ENCODE measurements around the gene DOCK2.
"Not testable (repeated sequence)": the region's sequence is repeated elsewhere in the genome, so short reads cannot be mapped to it uniquely, and the experiment has no call there.

The DOCK2 gene

DNA sequence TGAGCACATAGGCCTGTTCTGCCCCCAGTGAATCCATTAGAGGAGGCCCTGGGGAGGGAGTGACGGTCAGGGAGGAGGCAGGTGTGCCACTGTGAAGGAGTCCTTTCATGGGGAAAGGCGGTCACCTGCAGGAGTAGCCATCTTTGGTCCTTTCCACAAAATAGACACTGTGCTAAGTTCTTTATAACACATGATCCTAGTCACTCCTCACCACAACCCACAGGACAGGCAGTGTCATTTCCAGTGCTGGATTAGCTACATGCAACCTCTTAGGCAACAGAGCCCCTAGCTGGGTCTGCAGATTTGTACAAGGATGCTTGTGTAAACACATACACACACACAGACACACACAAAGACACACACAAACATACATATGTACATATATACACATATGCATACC is 18.3 kb downstream of the DOCK2 start:
- no peak for TF ChIP-seq EZH2phosphoT487 (conservative IDR thresholded peaks at IDR 0.05; ENCODE audit: low read length)
- TF ChIP-seq, protein P1, sequence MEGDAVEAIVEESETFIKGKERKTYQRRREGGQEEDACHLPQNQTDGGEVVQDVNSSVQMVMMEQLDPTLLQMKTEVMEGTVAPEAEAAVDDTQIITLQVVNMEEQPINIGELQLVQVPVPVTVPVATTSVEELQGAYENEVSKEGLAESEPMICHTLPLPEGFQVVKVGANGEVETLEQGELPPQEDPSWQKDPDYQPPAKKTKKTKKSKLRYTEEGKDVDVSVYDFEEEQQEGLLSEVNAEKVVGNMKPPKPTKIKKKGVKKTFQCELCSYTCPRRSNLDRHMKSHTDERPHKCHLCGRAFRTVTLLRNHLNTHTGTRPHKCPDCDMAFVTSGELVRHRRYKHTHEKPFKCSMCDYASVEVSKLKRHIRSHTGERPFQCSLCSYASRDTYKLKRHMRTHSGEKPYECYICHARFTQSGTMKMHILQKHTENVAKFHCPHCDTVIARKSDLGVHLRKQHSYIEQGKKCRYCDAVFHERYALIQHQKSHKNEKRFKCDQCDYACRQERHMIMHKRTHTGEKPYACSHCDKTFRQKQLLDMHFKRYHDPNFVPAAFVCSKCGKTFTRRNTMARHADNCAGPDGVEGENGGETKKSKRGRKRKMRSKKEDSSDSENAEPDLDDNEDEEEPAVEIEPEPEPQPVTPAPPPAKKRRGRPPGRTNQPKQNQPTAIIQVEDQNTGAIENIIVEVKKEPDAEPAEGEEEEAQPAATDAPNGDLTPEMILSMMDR (IDR thresholded peaks at IDR 0.05; ENCODE audit: insufficient read depth, low read length, poor library complexity, severe bottlenecking), result no peak
- H3K9me3 ChIP-seq (ENCODE audit: insufficient read depth, low read length), result no peaks in the 10 kb centered on the region
- no peaks in the 10 kb centered on the region for H3F3A ChIP-seq (ENCODE audit: insufficient read depth)
- no peak overlapping the region for H2AFZ ChIP-seq (ENCODE audit: low read depth, low read length, severe bottlenecking)
- H4K20me1 ChIP-seq (ENCODE audit: low read depth, low read length), result peaks cover 46% of the 10 kb centered on the region
- peaks cover 90% of the 10 kb centered on the region for H3K79me2 ChIP-seq (ENCODE audit: insufficient read depth, low read length)
- H3K9me2 ChIP-seq (replicated peaks; ENCODE audit: insufficient read depth, low read length), result no peaks in the 10 kb centered on the region
- H3K27me3 ChIP-seq (ENCODE audit: low read length), result no peaks in the 10 kb centered on the region
- peaks cover 29% of the 10 kb centered on the region; the same call in 1 of the 2 replicates for H3K36me3 ChIP-seq (ENCODE audit: low read length)
- H3K9ac ChIP-seq (ENCODE audit: low read length), result no peak overlapping the region
- H3K4me3 ChIP-seq (ENCODE audit: insufficient read depth, low read length, poor library complexity, severe bottlenecking), result no peak overlapping the region
- no peak overlapping the region for H3K27ac ChIP-seq (ENCODE audit: low read depth, low read length)
- no peak overlapping the region for H3K4me2 ChIP-seq (ENCODE audit: low read depth, low read length, poor library complexity, severe bottlenecking)

- Histone ChIP-seq H3F3A (ENCODE audit: insufficient read depth) (no peaks in the 10 kb centered on the region), H3K27me3 (ENCODE audit: low read length) (no peaks in the 10 kb centered on the region), H3K36me3 (ENCODE audit: low read length) (peaks cover 38% of the 10 kb centered on the region)
Measured at GRCh38 chr5:169656125-169656901, 19.2 kb downstream of the DOCK2 start.

DNA sequence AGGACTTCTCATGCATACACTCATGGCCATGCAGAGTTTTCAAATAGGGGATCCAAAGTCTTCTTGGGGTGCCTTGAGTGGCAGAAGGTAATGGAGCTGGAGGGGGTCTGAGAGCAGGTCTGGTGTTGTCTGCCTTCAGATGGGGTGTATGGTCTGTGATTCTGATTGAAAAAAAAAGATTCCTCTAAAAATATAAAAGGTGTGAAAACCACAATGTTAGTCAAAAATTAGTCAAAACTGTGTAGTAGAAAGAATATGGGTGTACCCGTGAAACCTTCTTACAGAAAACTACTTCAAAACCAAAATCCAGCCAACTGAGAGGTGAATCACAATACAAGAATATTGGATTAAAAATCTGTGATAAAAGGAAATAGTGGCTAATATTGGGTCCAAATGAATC is 20.1 kb downstream of the DOCK2 start:
- H3K79me2 ChIP-seq (ENCODE audit: insufficient read depth, low read length), result peaks cover 90% of the 10 kb centered on the region
- H3K9me2 ChIP-seq (replicated peaks; ENCODE audit: insufficient read depth, low read length), result no peaks in the 10 kb centered on the region
- H3K36me3 ChIP-seq (ENCODE audit: low read length), result peaks cover 46% of the 10 kb centered on the region

More at GRCh38 chr5:169656125-169656901, 19.2 kb downstream of the DOCK2 start:
- Histone ChIP-seq H3K9me3 (ENCODE audit: insufficient read depth, low read length) (0 out of 2 replicates have a peak, but pooled peaks cover under 1% of the 10 kb centered on the region), H3K9ac (ENCODE audit: low read length) (no peak overlapping the region), H2AFZ (ENCODE audit: low read depth, low read length, severe bottlenecking) (no peak overlapping the region), H3K4me3 (ENCODE audit: insufficient read depth, low read length, poor library complexity, severe bottlenecking) (no peak overlapping the region), H3K79me2 (ENCODE audit: insufficient read depth, low read length) (peaks cover 90% of the 10 kb centered on the region), H3K27ac (ENCODE audit: low read depth, low read length) (no peak overlapping the region), H3K9me2 (replicated peaks; ENCODE audit: insufficient read depth, low read length) (no peaks in the 10 kb centered on the region), H4K20me1 (ENCODE audit: low read depth, low read length) (peaks cover 37% of the 10 kb centered on the region), H3K4me2 (ENCODE audit: low read depth, low read length, poor library complexity, severe bottlenecking) (no peak overlapping the region)
- no peak for TF ChIP-seq EZH2phosphoT487 (conservative IDR thresholded peaks at IDR 0.05; ENCODE audit: low read length)
- TF ChIP-seq, protein P1 (IDR thresholded peaks at IDR 0.05; ENCODE audit: insufficient read depth, low read length, poor library complexity, severe bottlenecking), result no peak

GRCh38 chr5:169662451-169662850 is 25.4 kb downstream of the DOCK2 start:
- H3K9me3 ChIP-seq (ENCODE audit: insufficient read depth, low read length); H3K9ac ChIP-seq (ENCODE audit: low read length); H3K4me3 ChIP-seq (ENCODE audit: insufficient read depth, low read length, poor library complexity, severe bottlenecking); H3K27ac ChIP-seq (ENCODE audit: low read depth, low read length); H3K9me2 ChIP-seq (replicated peaks; ENCODE audit: insufficient read depth, low read length); H3K4me2 ChIP-seq (ENCODE audit: low read depth, low read length, poor library complexity, severe bottlenecking); H2AFZ ChIP-seq (ENCODE audit: low read depth, low read length, severe bottlenecking); H3K27me3 ChIP-seq (ENCODE audit: low read length); H3F3A ChIP-seq (ENCODE audit: insufficient read depth): not testable (repeated sequence)
- Histone ChIP-seq H4K20me1 (ENCODE audit: low read depth, low read length) (peaks cover 21% of the 10 kb centered on the region), H3K79me2 (ENCODE audit: insufficient read depth, low read length) (peaks cover 85% of the 10 kb centered on the region), H3K36me3 (ENCODE audit: low read length) (peaks cover 34% of the 10 kb centered on the region)

More for the DNA sequence above, 20.1 kb downstream of the DOCK2 start:
- H2AFZ ChIP-seq (ENCODE audit: low read depth, low read length, severe bottlenecking), result no peak overlapping the region
- no peak overlapping the region for H3K4me2 ChIP-seq (ENCODE audit: low read depth, low read length, poor library complexity, severe bottlenecking)
- no peaks in the 10 kb centered on the region for H3K27me3 ChIP-seq (ENCODE audit: low read length)
- no peak overlapping the region for H3K4me3 ChIP-seq (ENCODE audit: insufficient read depth, low read length, poor library complexity, severe bottlenecking)
- H3K9me3 ChIP-seq (ENCODE audit: insufficient read depth, low read length), result 0 out of 2 replicates have a peak, but pooled peaks cover 4% of the 10 kb centered on the region
- no peak for TF ChIP-seq EZH2phosphoT487 (conservative IDR thresholded peaks at IDR 0.05; ENCODE audit: low read length)
- TF ChIP-seq, protein P1 (IDR thresholded peaks at IDR 0.05; ENCODE audit: insufficient read depth, low read length, poor library complexity, severe bottlenecking), result no peak
- H4K20me1 ChIP-seq (ENCODE audit: low read depth, low read length), result peaks cover 37% of the 10 kb centered on the region
- no peaks in the 10 kb centered on the region for H3F3A ChIP-seq (ENCODE audit: insufficient read depth)
- no peak overlapping the region for H3K27ac ChIP-seq (ENCODE audit: low read depth, low read length)
- H3K9ac ChIP-seq (ENCODE audit: low read length), result no peak overlapping the region
